ENCODE data around the gene GRIK4. TPM values are rescaled to one million over a fixed set of nuclear protein-coding genes. Genes with fewer than 3 reads are reported as not detected.

Gene GRIK4
- polyA plus RNA-seq: under 1 TPM; 0.09 to 0.12 TPM

- WGBS, 2 donors: 1% methylated on average over 51 to 95 of the region's 95 CpGs
- no peaks in the 10 kb centered on the region for H3K4me1 ChIP-seq (ENCODE audit: control insufficient read depth in 2 of 2, insufficient read depth in 2 of 2, low read length in 1 of 2)
- peak within 1 kb of the TSS; percentile 41 to 61 for H3K4me3 ChIP-seq (ENCODE audit: low read depth in 1 of 2, low read length in 2 of 2)
- no peaks in the 10 kb centered on the region for H3K9me3 ChIP-seq (ENCODE audit: control insufficient read depth in 2 of 2, insufficient read depth in 1 of 2, low read depth in 1 of 2, low read length in 1 of 2)
- no peaks in the 10 kb centered on the region for H3K27me3 ChIP-seq (ENCODE audit: control insufficient read depth in 1 of 2, insufficient read depth in 2 of 2, low read length in 2 of 2)
- H3K27ac ChIP-seq (ENCODE audit: low read depth in 2 of 2, low read length in 1 of 2): no peak within 1 kb of the TSS
- H3K36me3 ChIP-seq (ENCODE audit: control insufficient read depth in 2 of 2, insufficient read depth in 2 of 2, low read length in 1 of 2): no peaks in the 10 kb centered on the region
These were observed at the start of gene GRIK4 for GRCh38 chr11:120511116-120511819. Gene GRIK4, plus strand, starts transcription at chr11:120511748. Its CDS starts 148,571 bp downstream, at chr11:120660319.

GRCh38 chr11:120462825-120463224, 48.7 kb upstream of the GRIK4 start:
- Histone ChIP-seq H3K27ac (ENCODE audit: low read depth in 2 of 2, low read length in 1 of 2) (no peak overlapping the region), H3K36me3 (ENCODE audit: control insufficient read depth in 2 of 2, insufficient read depth in 2 of 2, low read length in 1 of 2) (peaks cover 3 to 15% of the 10 kb centered on the region in 2 donors), H3K27me3 (ENCODE audit: control insufficient read depth in 1 of 2, insufficient read depth in 2 of 2, low read length in 2 of 2) (no peaks in the 10 kb centered on the region), H3K4me3 (ENCODE audit: low read depth in 1 of 2, low read length in 2 of 2) (no peak overlapping the region), H3K4me1 (ENCODE audit: control insufficient read depth in 2 of 2, insufficient read depth in 2 of 2, low read length in 1 of 2) (no peaks in the 10 kb centered on the region), H3K9me3 (ENCODE audit: control insufficient read depth in 2 of 2, insufficient read depth in 1 of 2, low read depth in 1 of 2, low read length in 1 of 2) (no peaks in the 10 kb centered on the region)
- WGBS, 2 donors: 91 to 92% methylated on average over 2 of the region's 2 CpGs

GRCh38 chr11:120465921-120466534, 45.5 kb upstream of the GRIK4 start:
- Histone ChIP-seq H3K27ac (ENCODE audit: low read depth in 2 of 2, low read length in 1 of 2) (no peak overlapping the region), H3K4me3 (ENCODE audit: low read depth in 1 of 2, low read length in 2 of 2) (no peak overlapping the region), H3K27me3 (ENCODE audit: control insufficient read depth in 1 of 2, insufficient read depth in 2 of 2, low read length in 2 of 2) (no peaks in the 10 kb centered on the region), H3K36me3 (ENCODE audit: control insufficient read depth in 2 of 2, insufficient read depth in 2 of 2, low read length in 1 of 2) (peaks cover 6 to 15% of the 10 kb centered on the region in 2 donors), H3K9me3 (ENCODE audit: control insufficient read depth in 2 of 2, insufficient read depth in 1 of 2, low read depth in 1 of 2, low read length in 1 of 2) (no peaks in the 10 kb centered on the region), H3K4me1 (ENCODE audit: control insufficient read depth in 2 of 2, insufficient read depth in 2 of 2, low read length in 1 of 2) (no peaks in the 10 kb centered on the region)
- 84 to 94% methylated on average over 6 of the region's 6 CpGs for WGBS, 2 donors

GRCh38 chr11:120467627-120468026, 43.9 kb upstream of the GRIK4 start:
- Histone ChIP-seq H3K27me3 (ENCODE audit: control insufficient read depth in 1 of 2, insufficient read depth in 2 of 2, low read length in 2 of 2) (no peaks in the 10 kb centered on the region), H3K4me1 (ENCODE audit: control insufficient read depth in 2 of 2, insufficient read depth in 2 of 2, low read length in 1 of 2) (no peaks in the 10 kb centered on the region), H3K36me3 (ENCODE audit: control insufficient read depth in 2 of 2, insufficient read depth in 2 of 2, low read length in 1 of 2) (peaks cover 3 to 8% of the 10 kb centered on the region in 2 donors), H3K27ac (ENCODE audit: low read depth in 2 of 2, low read length in 1 of 2) (no peak overlapping the region), H3K9me3 (ENCODE audit: control insufficient read depth in 2 of 2, insufficient read depth in 1 of 2, low read depth in 1 of 2, low read length in 1 of 2) (no peaks in the 10 kb centered on the region), H3K4me3 (ENCODE audit: low read depth in 1 of 2, low read length in 2 of 2) (no peak overlapping the region)
- 92 to 93% methylated on average over 6 of the region's 6 CpGs for WGBS, 2 donors

- Histone ChIP-seq H3K27ac (ENCODE audit: low read depth in 2 of 2, low read length in 1 of 2) (no peak overlapping the region), H3K4me1 (ENCODE audit: control insufficient read depth in 2 of 2, insufficient read depth in 2 of 2, low read length in 1 of 2) (no peaks in the 10 kb centered on the region), H3K36me3 (ENCODE audit: control insufficient read depth in 2 of 2, insufficient read depth in 2 of 2, low read length in 1 of 2) (peaks cover 5 to 9% of the 10 kb centered on the region in 2 donors), H3K9me3 (ENCODE audit: control insufficient read depth in 2 of 2, insufficient read depth in 1 of 2, low read depth in 1 of 2, low read length in 1 of 2) (no peaks in the 10 kb centered on the region), H3K4me3 (ENCODE audit: low read depth in 1 of 2, low read length in 2 of 2) (no peak overlapping the region), H3K27me3 (ENCODE audit: control insufficient read depth in 1 of 2, insufficient read depth in 2 of 2, low read length in 2 of 2) (no peaks in the 10 kb centered on the region)
- 95 to 98% methylated on average over 1 of the region's 1 CpG for WGBS, 2 donors
These were observed 40.4 kb upstream of the GRIK4 start for GRCh38 chr11:120471131-120471530.

- Histone ChIP-seq H3K4me1 (ENCODE audit: control insufficient read depth in 2 of 2, insufficient read depth in 2 of 2, low read length in 1 of 2) (no peaks in the 10 kb centered on the region), H3K4me3 (ENCODE audit: low read depth in 1 of 2, low read length in 2 of 2) (no peak overlapping the region), H3K9me3 (ENCODE audit: control insufficient read depth in 2 of 2, insufficient read depth in 1 of 2, low read depth in 1 of 2, low read length in 1 of 2) (no peaks in the 10 kb centered on the region), H3K36me3 (ENCODE audit: control insufficient read depth in 2 of 2, insufficient read depth in 2 of 2, low read length in 1 of 2) (peaks cover 5 to 9% of the 10 kb centered on the region in 2 donors), H3K27me3 (ENCODE audit: control insufficient read depth in 1 of 2, insufficient read depth in 2 of 2, low read length in 2 of 2) (no peaks in the 10 kb centered on the region), H3K27ac (ENCODE audit: low read depth in 2 of 2, low read length in 1 of 2) (no peak overlapping the region)
- WGBS, 2 donors: 92 to 93% methylated on average over 3 of the region's 3 CpGs
These were observed 39.6 kb upstream of the GRIK4 start for GRCh38 chr11:120471994-120472393.

GRCh38 chr11:120473503-120473902, 38.0 kb upstream of the GRIK4 start:
- Histone ChIP-seq H3K9me3 (ENCODE audit: control insufficient read depth in 2 of 2, insufficient read depth in 1 of 2, low read depth in 1 of 2, low read length in 1 of 2) (no peaks in the 10 kb centered on the region), H3K27me3 (ENCODE audit: control insufficient read depth in 1 of 2, insufficient read depth in 2 of 2, low read length in 2 of 2) (no peaks in the 10 kb centered on the region), H3K4me3 (ENCODE audit: low read depth in 1 of 2, low read length in 2 of 2) (no peak overlapping the region), H3K27ac (ENCODE audit: low read depth in 2 of 2, low read length in 1 of 2) (no peak overlapping the region), H3K4me1 (ENCODE audit: control insufficient read depth in 2 of 2, insufficient read depth in 2 of 2, low read length in 1 of 2) (no peaks in the 10 kb centered on the region), H3K36me3 (ENCODE audit: control insufficient read depth in 2 of 2, insufficient read depth in 2 of 2, low read length in 1 of 2) (peaks cover 6 to 8% of the 10 kb centered on the region in 2 donors)
- 95 to 96% methylated on average over 3 of the region's 3 CpGs for WGBS, 2 donors

GRCh38 chr11:120482149-120482548, 29.4 kb upstream of the GRIK4 start:
- Histone ChIP-seq H3K27me3 (ENCODE audit: control insufficient read depth in 1 of 2, insufficient read depth in 2 of 2, low read length in 2 of 2) (no peaks in the 10 kb centered on the region), H3K36me3 (ENCODE audit: control insufficient read depth in 2 of 2, insufficient read depth in 2 of 2, low read length in 1 of 2) (peaks cover 16 to 21% of the 10 kb centered on the region in 2 donors), H3K27ac (ENCODE audit: low read depth in 2 of 2, low read length in 1 of 2) (no peak overlapping the region), H3K4me3 (ENCODE audit: low read depth in 1 of 2, low read length in 2 of 2) (no peak overlapping the region), H3K9me3 (ENCODE audit: control insufficient read depth in 2 of 2, insufficient read depth in 1 of 2, low read depth in 1 of 2, low read length in 1 of 2) (no peaks in the 10 kb centered on the region), H3K4me1 (ENCODE audit: control insufficient read depth in 2 of 2, insufficient read depth in 2 of 2, low read length in 1 of 2) (no peaks in the 10 kb centered on the region)
- 88 to 97% methylated on average over 6 of the region's 6 CpGs for WGBS, 2 donors

- H3K4me1 ChIP-seq (ENCODE audit: control insufficient read depth in 2 of 2, insufficient read depth in 2 of 2, low read length in 1 of 2): no peaks in the 10 kb centered on the region
- H3K4me3 ChIP-seq (ENCODE audit: low read depth in 1 of 2, low read length in 2 of 2): no peak overlapping the region
- no peaks in the 10 kb centered on the region for H3K27me3 ChIP-seq (ENCODE audit: control insufficient read depth in 1 of 2, insufficient read depth in 2 of 2, low read length in 2 of 2)
- no peaks in the 10 kb centered on the region for H3K9me3 ChIP-seq (ENCODE audit: control insufficient read depth in 2 of 2, insufficient read depth in 1 of 2, low read depth in 1 of 2, low read length in 1 of 2)
- peaks cover 14 to 22% of the 10 kb centered on the region in 2 donors for H3K36me3 ChIP-seq (ENCODE audit: control insufficient read depth in 2 of 2, insufficient read depth in 2 of 2, low read length in 1 of 2)
- H3K27ac ChIP-seq (ENCODE audit: low read depth in 2 of 2, low read length in 1 of 2): no peak overlapping the region
- WGBS, 2 donors: 71 to 85% methylated on average over 3 of the region's 3 CpGs
These were observed 26.8 kb upstream of the GRIK4 start for GRCh38 chr11:120484722-120485121.

- WGBS, 2 donors: 91 to 94% methylated on average over 5 of the region's 5 CpGs
- Histone ChIP-seq H3K27ac (ENCODE audit: low read depth in 2 of 2, low read length in 1 of 2) (no peak overlapping the region), H3K36me3 (ENCODE audit: control insufficient read depth in 2 of 2, insufficient read depth in 2 of 2, low read length in 1 of 2) (peaks cover 9 to 17% of the 10 kb centered on the region in 2 donors), H3K9me3 (ENCODE audit: control insufficient read depth in 2 of 2, insufficient read depth in 1 of 2, low read depth in 1 of 2, low read length in 1 of 2) (no peaks in the 10 kb centered on the region), H3K4me1 (ENCODE audit: control insufficient read depth in 2 of 2, insufficient read depth in 2 of 2, low read length in 1 of 2) (no peaks in the 10 kb centered on the region), H3K27me3 (ENCODE audit: control insufficient read depth in 1 of 2, insufficient read depth in 2 of 2, low read length in 2 of 2) (no peaks in the 10 kb centered on the region), H3K4me3 (ENCODE audit: low read depth in 1 of 2, low read length in 2 of 2) (no peak overlapping the region)
These were observed 25.4 kb upstream of the GRIK4 start for GRCh38 chr11:120486138-120486537.
